ENCODE measurements around the gene LINGO4.

DNA sequence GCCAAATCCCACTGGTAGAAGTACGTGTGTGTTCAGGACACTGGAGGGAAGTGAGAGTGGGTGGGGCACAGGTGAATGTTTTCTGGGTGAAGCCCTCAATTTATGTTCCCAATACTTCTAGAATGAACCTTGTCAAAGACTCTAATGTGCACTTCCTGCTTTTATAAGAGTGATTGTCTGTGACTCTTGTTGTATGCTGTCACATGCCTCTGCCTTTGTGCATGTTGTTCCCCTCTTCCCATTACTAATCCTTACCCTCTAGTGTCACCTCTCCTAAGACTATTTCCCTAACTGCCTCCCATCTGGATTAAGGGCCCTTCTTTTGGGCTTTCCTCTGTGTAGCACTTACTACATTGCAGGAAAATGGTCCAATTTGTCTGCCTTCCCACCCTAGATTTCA lies 2.5 kb upstream of the LINGO4 start:
- TF ChIP-seq, protein P1, sequence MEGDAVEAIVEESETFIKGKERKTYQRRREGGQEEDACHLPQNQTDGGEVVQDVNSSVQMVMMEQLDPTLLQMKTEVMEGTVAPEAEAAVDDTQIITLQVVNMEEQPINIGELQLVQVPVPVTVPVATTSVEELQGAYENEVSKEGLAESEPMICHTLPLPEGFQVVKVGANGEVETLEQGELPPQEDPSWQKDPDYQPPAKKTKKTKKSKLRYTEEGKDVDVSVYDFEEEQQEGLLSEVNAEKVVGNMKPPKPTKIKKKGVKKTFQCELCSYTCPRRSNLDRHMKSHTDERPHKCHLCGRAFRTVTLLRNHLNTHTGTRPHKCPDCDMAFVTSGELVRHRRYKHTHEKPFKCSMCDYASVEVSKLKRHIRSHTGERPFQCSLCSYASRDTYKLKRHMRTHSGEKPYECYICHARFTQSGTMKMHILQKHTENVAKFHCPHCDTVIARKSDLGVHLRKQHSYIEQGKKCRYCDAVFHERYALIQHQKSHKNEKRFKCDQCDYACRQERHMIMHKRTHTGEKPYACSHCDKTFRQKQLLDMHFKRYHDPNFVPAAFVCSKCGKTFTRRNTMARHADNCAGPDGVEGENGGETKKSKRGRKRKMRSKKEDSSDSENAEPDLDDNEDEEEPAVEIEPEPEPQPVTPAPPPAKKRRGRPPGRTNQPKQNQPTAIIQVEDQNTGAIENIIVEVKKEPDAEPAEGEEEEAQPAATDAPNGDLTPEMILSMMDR (IDR thresholded peaks at IDR 0.05; ENCODE audit: poor library complexity), result no peak
- TF ChIP-seq EZH2phosphoT487 (IDR thresholded peaks at IDR 0.05; ENCODE audit: low read depth, severe bottlenecking, unreplicated experiment) (no peak), EZH2 (IDR thresholded peaks at IDR 0.05; ENCODE audit: borderline replicate concordance) (no peak)

All from hepatocyte (in vitro differentiated cells).